T-helper 22 cell (primary cell): ENCODE results near the gene LHX5.

Experiments
- DNase-seq: peaks from one replicate; pipeline ENCODE4 v3.0.0-alpha.2; 2020; ENCODE audit warnings: low read depth

Gene LHX5

DNA sequence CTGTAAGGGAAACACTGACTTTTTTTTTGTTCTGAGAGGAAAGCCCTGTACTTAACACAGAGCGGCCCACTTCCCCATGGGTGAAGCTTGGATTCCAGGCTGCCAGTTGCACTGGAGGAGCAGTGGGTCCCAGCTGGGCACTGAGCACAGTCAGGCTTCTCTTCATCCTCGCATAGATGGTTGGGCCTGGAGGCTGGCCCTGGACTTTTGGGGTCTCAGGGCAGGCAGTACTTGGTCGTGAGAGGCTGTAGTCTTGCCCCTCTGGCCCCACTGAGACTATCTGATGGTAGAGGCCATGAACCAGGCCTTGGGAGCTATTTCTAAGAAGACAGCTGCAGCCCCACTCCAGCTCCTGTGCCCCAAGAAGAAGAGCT, 6.2 kb upstream of the LHX5 start:
- DNase-seq: no peak

- no peak for DNase-seq
These were observed 5.6 kb upstream of the LHX5 start for GRCh38 chr12:113477171-113477841.

DNA sequence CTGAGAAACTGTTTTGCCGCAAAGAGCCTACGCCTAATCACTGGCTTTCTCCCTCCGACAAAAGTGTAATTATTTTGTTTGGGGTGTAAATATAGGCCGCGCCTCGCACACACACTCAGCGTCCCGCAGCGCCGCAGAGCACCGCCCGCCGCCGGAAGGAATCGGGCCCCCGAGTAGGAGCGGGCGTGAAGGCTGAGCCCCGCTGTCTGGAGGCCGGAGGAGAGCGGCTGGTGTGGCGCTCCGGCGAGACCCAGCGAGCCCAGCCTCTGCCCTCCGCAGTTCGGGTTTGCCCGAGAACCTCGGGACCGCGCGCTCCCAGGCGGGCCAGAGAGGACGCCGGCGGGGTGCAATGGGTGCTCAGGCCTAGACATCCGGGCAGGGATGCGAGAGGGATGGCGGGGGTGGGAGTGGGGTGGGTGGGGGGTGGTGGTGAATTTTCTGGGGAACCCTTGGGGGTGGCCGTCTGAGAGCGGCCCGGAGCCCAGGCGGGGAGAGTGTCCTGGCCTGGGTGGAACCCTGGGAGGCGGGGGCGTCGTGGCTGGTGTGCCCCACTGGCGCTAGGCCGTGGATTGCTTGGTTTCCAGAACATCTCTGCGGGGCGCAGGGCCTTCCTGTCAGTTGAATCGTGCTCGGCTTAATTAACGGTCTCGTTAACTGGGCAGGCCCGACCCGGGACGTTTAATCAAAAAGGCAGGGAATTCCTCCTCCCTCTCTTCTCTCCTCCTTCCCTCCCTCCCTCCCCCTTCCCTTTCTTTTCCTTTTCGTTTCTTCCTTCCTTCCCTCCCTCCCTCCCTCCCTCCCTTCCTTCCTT, 4.7 kb upstream of the LHX5 start:
- DNase-seq: no peak

DNA sequence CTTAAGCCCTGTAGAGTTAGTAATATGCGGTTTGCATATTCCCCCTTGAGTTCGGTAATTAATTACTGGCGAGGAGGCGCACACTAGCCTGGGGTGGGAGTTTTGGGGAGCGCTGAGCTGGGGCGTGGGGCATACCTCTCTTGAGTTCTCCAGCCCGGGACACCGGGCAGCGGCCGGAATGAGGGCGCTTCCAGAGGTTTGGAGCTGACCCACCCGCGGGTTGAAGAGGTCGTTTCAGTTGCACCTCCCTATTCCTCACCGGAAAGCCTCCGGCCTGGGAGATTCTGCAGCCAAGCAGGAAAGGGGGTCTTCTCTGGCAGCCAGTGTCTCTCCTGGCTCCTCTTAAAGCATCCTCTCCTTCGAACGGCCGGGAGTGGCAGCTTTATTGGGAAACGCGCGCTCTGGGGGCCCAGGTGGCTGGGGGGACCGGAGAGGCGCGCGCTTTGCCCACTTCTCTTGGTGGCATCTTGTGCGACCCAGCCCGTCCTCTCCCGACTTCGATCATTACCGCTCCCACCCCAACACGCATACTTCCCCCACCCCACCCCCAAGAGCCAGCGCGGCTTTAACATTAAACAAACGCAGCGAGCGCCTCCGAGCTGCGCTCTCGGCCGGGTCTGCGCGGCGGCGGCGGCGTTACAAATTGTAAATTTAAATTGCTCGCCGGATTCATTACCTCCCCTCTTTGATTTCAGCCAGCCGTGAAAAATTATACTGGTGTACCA, 3.9 kb upstream of the LHX5 start:
- no peak for DNase-seq

DNA sequence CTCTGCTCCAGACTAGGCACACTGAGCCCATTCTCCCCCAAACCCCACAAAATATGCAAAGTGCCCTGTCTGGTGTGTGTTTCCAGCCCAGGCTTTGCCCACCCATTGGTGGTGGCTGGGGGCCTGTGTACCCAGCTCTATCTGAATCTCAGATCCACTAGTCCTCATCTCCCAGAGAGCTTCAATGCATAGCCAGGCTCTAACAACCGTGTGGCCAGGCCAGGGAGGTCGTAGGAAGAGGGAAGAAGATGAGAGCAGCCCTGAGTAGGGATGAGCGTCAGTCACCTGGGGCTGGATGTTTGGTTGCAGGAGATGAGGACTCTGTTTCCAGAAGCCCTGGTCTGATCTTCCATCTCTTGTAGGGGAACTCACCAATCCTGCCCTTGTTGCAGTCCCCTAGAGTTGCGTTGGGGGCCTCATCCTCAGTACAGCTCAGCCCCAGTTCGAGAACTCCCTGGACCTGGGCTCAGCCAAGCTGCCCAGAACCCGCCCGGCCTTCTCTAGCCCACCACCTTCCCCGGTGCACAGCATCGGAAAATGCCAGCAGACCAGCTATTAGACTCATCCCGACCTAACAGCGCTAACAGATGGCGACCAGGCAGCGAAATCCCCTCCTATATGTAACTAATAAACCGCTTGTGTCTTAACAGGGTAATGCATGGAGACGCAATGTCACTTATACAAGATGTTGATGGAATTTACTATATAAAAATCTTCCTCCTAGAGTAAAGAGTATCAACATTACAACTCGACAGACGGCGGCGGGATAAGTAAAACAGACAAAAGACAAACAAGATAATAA, 3.2 kb upstream of the LHX5 start:
- no peak for DNase-seq

GRCh38 chr12:113473942-113474341, 2.3 kb upstream of the LHX5 start:
- DNase-seq: no peak

DNA sequence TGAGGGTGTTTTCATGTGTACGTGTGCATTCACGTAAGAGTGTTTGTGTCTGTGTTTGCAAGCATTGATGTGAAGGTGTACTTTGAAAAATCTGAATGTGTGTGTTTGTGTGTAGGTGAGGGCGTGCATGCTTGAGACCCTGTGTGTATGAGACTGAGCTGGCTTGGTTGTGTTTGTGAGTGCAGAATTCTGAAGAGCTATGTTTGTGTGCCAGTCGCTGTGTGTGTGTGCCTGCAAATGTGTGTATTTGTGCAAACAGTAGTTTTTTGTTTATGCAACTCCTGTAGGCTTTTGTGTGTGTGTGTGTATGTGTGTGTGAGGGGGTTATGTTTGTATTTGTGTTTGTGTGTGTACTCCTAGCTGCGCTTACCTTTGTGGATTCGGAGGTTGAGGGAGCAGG, 1.7 kb upstream of the LHX5 start:
- DNase-seq: no peak

DNA sequence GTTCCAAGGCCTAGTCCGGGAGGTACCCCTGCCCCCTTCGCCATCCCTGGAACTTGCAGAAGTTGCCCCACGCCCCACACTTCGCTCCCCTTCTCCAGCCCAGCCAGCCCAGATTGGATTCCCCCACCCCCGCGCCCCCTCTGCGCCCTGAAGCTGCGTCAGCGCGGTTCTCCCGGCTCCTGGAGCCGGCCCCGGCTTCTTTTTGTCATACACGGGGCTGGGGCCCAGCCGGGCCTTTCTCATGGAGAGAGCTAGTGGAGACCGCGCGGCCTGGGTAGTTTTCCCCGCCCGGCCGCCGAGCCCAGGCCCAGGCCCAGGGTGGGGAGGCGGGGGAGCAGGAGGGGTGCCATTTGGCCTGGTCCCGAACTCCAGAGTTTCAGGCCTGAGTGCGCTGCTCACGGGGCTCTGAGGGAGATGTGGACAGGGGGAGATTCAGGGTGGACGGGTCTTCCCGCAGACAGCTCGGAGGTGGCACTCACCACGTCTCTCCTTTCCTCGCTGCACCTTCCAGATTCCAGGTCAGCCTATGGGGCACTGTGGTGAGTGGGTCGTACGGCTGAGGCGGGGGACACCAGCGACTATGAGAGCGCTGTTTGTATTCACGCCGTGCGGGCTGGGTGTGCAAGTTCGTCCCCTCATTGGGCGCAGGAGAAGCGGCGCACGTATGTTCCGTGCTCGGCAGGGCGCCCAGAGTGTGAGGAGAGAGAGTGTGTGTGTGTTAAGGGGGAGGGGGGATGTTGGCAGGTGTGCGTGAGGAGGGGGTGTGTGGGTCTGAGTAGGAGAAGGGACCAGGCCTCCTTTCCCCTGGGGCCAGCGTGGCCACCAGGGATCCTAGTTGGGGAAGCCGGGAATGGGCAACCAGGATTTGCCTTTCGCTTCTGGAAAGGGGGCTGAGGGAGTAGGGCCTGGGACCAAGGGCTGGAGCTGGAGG, 785 bp upstream of the LHX5 start:
- no peak for DNase-seq

DNA sequence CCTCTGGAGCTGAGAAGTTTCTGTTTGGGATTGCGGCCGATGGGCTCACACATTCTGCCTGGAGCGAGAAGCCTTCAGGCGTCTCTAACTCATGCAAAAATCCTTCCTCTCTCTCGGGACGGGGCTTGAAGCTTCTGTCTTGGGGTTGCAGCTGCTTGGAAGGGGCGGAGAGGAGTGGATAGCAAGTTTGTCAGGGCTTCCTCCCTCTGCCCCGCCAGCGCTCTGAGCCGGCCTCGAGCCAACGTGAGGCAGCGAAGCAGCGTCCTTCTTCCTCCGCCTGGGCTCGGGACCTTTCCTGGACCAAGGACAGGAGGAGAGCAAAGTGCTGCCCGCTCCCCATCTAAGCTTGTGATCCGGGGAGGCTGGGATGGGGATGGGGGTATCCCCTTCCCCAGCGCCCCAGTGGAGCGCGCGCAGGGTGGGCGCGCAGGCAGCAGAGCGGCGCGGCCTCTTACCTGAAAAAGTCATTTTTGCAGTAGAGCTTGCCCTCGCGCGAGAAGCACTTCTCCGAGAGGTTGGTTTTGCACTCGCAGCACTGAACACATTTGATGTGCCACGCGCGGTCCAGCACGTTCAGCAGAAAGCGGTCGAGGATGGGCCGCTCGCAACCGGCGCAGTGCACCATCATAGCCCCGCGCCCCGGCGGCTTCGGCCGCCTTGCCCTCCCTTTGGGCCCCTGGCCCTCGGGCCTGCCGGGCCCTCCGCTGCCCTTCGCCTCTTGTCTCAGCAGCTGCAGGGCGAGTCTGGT, 626 bp downstream of the LHX5 start:
- no peak for DNase-seq

GRCh38 chr12:113469949-113470743, 1.5 kb downstream of the LHX5 start:
- no peak for DNase-seq

DNA sequence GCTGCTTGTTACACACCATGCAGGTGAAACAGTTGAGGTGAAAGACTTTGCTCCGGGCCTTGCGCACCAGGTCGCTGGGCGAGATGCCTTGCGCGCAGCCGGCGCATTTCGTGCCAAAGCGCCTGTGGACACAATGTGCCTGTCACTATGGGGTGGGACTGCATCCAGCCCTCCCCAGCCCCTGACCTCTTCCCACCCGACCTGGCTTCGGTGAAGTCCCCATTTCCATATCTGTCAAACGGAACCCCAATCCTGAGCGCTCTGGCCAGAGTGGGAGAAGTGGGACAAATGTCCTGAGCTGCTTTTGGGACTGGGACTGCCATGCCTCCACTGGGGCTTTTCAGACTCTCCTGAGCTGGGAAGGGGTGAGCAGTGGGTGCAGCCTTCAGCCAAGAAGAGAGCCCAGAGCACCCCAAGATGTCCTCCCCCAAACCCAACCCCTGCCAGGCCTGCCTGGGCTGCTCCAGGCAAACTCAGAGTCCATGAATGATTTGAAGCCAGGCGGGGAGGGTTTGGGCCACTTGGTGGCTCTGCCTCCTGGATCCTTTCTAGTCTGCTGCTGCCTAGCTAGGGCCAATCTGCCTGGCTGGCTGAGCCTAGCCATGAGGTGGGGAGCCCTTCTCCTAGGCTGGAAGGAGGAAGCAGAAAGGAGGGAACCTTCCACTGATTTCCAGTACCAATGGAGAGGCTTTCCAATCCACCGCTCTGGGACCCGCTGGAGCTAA, 2.3 kb downstream of the LHX5 start:
- DNase-seq: no peak

DNA sequence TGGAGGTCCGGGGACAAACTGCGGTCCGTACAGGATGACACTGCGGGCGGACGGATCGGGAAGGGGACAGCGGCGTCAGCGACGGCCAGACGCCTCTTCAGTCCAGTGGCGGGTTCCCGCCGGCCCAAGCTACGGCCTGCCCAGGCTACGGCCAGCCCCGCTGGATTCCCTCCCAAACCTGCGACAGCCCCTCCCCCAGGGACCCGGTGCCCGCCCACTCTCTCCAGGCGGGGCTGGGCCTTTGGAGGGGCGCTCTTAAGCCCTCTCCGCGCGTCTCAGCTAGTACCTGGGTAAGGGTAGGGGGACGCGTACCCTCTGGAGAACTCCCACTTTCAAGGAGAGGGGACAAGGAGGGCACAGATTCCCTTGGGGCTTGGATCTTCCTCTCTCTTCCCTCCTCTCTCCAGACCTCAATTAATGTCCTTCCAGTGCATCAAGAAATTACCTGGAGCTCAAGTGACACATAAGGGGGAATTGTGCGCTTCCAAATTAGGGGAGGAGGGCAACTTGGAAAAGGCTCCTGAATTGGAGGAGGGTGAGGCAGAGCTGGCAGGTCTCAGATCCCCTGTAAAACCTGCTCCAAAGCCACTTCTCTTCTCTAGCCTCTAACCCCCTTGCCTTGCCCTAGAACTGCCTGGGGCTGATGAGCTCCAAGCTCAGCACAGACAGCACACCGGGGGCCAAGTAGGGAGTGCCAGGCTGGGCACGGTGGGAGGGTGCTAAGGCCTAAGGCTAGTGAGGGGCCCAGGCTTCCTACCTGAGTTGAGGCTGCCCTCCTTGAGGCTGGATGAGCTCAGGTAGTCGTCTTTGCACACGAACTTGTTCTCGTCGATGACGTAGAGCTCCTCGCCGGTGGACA, 3.1 kb downstream of the LHX5 start:
- no peak for DNase-seq

- DNase-seq: no peak
These were observed 3.9 kb downstream of the LHX5 start for GRCh38 chr12:113467502-113468364.

- no peak for DNase-seq
These were observed 4.5 kb downstream of the LHX5 start for GRCh38 chr12:113467142-113467501.

DNA sequence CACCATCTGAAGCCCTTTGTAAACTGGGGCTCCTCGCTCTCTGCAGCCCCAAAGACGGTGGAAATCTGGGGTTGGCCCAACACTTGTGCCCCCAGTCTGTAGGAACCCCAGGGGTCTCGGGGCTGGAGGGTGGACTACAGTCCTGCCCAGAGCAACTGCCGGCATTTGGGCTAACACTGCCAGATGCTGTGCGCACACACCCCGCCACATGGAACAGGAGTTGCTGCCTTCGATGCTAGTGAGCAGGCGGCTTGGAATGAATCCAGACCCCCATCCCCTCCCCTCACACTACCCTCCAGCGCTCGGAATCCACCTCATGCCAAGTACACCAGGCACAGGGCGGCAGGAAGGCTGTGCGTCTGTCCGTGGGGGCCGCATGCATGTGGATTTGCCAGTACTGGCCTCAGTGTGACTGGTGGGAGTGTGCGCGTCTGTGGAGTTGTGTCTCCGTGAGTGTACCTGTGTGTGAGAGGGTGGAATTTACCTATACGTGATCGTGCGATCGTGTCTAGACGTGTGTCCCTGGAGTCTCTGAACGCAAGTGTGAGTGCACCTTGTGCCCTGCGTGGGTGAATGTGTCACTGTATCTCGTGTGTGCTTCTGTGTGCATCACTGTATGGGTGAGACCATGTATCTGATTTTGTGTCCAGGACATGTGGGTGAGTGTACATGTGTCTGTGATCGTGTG, 5.1 kb downstream of the LHX5 start:
- DNase-seq: no peak

DNA sequence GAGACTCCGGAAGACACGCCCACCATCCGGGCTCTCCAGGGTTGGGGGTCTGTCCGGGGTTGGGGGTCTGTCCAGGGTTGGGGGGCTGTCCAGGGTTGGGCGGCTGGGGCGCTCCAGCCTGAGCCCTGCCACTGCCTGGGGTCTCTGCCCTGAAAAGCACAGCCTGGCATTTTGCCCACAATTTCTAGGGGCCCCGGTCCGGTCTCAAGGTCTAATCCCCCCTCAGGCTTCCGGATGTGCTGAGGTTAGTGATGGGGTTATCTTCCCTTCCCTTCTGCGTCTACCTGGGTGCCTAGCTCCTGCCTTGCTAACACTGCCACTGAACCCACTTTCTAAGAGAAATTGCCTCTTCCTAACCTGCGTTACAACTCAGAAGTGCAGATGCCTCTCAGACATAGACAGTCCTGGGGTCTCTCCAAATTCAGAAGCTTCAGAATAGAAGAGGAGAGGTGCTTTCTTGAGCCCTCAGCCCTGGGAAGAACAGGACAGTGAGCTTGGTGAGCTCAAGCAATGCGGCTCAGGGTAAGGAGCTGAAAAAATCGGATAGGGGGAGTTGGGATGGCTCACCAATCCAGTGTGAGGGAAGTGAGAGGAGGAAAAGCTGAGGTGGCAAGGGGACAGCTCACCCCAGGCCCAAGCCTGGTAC, 5.7 kb downstream of the LHX5 start:
- no peak for DNase-seq
